Osteoblast (primary cell): ENCODE data around the gene POP5. TPM values are rescaled to one million over a fixed set of nuclear protein-coding genes. Genes with fewer than 3 reads are reported as not detected.
"Not testable (repeated sequence)": the region's sequence is repeated elsewhere in the genome, so short reads cannot be mapped to it uniquely, and the experiment has no call there.

Source experiments
- DNase-seq: peaks from one replicate; pipeline ENCODE4 v3.0.0; 2011; ENCODE audit warnings: low spot score, mixed read lengths; ENCODE audit not compliant: insufficient read length; ENCODE audit errors: missing footprints
- H2AFZ ChIP-seq: 2 replicates; pipeline ENCODE4 v1.6.0; 2011; ENCODE audit warnings: mild to moderate bottlenecking, low read length
- H3K27ac ChIP-seq: 2 replicates; pipeline ENCODE4 v1.5.1; 2011; ENCODE audit warnings: mild to moderate bottlenecking, low read depth, low read length, moderate library complexity
- H3K27me3 ChIP-seq: 2 replicates; pipeline ENCODE4 v1.6.0; 2012; ENCODE audit warnings: mild to moderate bottlenecking, control low read depth, inconsistent platforms, low read length, moderate library complexity; ENCODE audit not compliant: insufficient read depth
- H3K36me3 ChIP-seq: 2 replicates; pipeline ENCODE4 v1.5.1; 2011; ENCODE audit warnings: mild to moderate bottlenecking, low read length, control low read depth, moderate library complexity; ENCODE audit not compliant: insufficient read depth
- H3K4me1 ChIP-seq: 2 replicates; pipeline ENCODE4 v1.5.1; 2011; ENCODE audit warnings: mild to moderate bottlenecking, low read length, control low read depth, moderate library complexity; ENCODE audit not compliant: insufficient read depth
- H3K4me2 ChIP-seq: 2 replicates; pipeline ENCODE4 v1.6.0; 2011; ENCODE audit warnings: mild to moderate bottlenecking, low read length; ENCODE audit not compliant: insufficient read depth
- H3K4me3 ChIP-seq: fragments of 200-600 bp; sonication (generic); 3 replicates; pipeline ENCODE4 v1.5.1; 2012; ENCODE audit warnings: mild to moderate bottlenecking, low read length, inconsistent platforms; ENCODE audit not compliant: insufficient read depth
- H3K79me2 ChIP-seq: 2 replicates; pipeline ENCODE4 v1.6.0; 2012; ENCODE audit warnings: mild to moderate bottlenecking, low read length, control low read depth, inconsistent platforms; ENCODE audit not compliant: insufficient read depth
- H3K9me3 ChIP-seq: 2 replicates; pipeline ENCODE4 v1.5.1; 2011; ENCODE audit warnings: low read depth, low read length, control low read depth
- H4K20me1 ChIP-seq: 2 replicates; pipeline ENCODE4 v1.6.0; 2012; ENCODE audit warnings: mild to moderate bottlenecking, low read length, control low read depth; ENCODE audit not compliant: insufficient read depth
- CTCF ChIP-seq: IDR thresholded peaks from 2 replicates; pipeline ENCODE4 v1.5.1; 2011; ENCODE audit warnings: mild to moderate bottlenecking, low read depth, low read length, moderate library complexity; ENCODE audit errors: extremely low read depth
- total RNA-seq: library from RNA; depleted of rRNA; stranded (reverse); fragments of >200 nt; gene quantifications from 2 replicates; pipeline ENCODE4 v1.2.3, GENCODE V29; 2012

POP5 gene
- total RNA-seq, 1 donor: 26.8 TPM

- TF ChIP-seq CTCF: no peak
- no peak overlapping the region for H2AFZ ChIP-seq
- H3K4me3 ChIP-seq: no peak overlapping the region
- no peak overlapping the region for H3K4me2 ChIP-seq
- no peaks in the 10 kb centered on the region for H3K36me3 ChIP-seq
- DNase-seq: no peak
- no peaks in the 10 kb centered on the region for H3K4me1 ChIP-seq
- H4K20me1 ChIP-seq: no peaks in the 10 kb centered on the region
- no peaks in the 10 kb centered on the region for H3K79me2 ChIP-seq
- H3K9me3 ChIP-seq: no peaks in the 10 kb centered on the region
- peaks cover 17% of the 10 kb centered on the region for H3K27me3 ChIP-seq
- no peak overlapping the region for H3K27ac ChIP-seq
These were observed 33.6 kb upstream of the POP5 start for GRCh38 chr12:120614848-120615247.

- H3K4me3 ChIP-seq, H4K20me1 ChIP-seq, H3K9me3 ChIP-seq, H3K4me2 ChIP-seq, H3K36me3 ChIP-seq, DNase-seq, H3K4me1 ChIP-seq, H2AFZ ChIP-seq, H3K27ac ChIP-seq, H3K79me2 ChIP-seq, H3K27me3 ChIP-seq: not testable (repeated sequence)
These were observed 30.3 kb upstream of the POP5 start for GRCh38 chr12:120611534-120611933.

GRCh38 chr12:120610560-120610959 lies 29.4 kb upstream of the POP5 start:
- no peak for DNase-seq
- Histone ChIP-seq H2AFZ (no peak overlapping the region), H3K27ac (no peak overlapping the region), H3K4me1 (no peaks in the 10 kb centered on the region), H3K36me3 (no peaks in the 10 kb centered on the region), H3K79me2 (no peaks in the 10 kb centered on the region), H3K27me3 (peaks cover 4% of the 10 kb centered on the region), H3K9me3 (no peaks in the 10 kb centered on the region), H3K4me3 (no peak overlapping the region), H3K4me2 (no peak overlapping the region), H4K20me1 (no peaks in the 10 kb centered on the region)
- no peak for TF ChIP-seq CTCF

GRCh38 chr12:120602416-120602815 lies 21.2 kb upstream of the POP5 start:
- not testable (repeated sequence) for H3K4me3 ChIP-seq, H3K27ac ChIP-seq, DNase-seq, H3K27me3 ChIP-seq, H3K9me3 ChIP-seq, H3K4me2 ChIP-seq, H3K36me3 ChIP-seq, H4K20me1 ChIP-seq, H2AFZ ChIP-seq, H3K79me2 ChIP-seq, H3K4me1 ChIP-seq

GRCh38 chr12:120599672-120600552 lies 18.7 kb upstream of the POP5 start:
- H3K27me3 ChIP-seq: peaks cover 6% of the 10 kb centered on the region
- H3K9me3 ChIP-seq: no peaks in the 10 kb centered on the region
- no peaks in the 10 kb centered on the region for H3K79me2 ChIP-seq
- no peaks in the 10 kb centered on the region for H3K36me3 ChIP-seq
- H3K4me2 ChIP-seq: no peak overlapping the region
- TF ChIP-seq CTCF: no peak
- no peaks in the 10 kb centered on the region for H3K4me1 ChIP-seq
- no peak overlapping the region for H2AFZ ChIP-seq
- no peak overlapping the region for H3K4me3 ChIP-seq
- peak; percentile 46 for DNase-seq
- no peak overlapping the region for H3K27ac ChIP-seq
- no peaks in the 10 kb centered on the region for H4K20me1 ChIP-seq
